Posterior cingulate gyrus (tissue), 11 donors: Measurements from ENCODE around the gene COL16A1.

Experiments
- DNase-seq, 10 donors: peaks; one replicate each; pipeline versions ENCODE4 v3.0.0 to v3.0.0-alpha.2; 2020 to 2021; ENCODE audit warnings: mixed read lengths in 3 of 10
- intact Hi-C: fragments of 100-400 bp; cut with DNase I; formaldehyde crosslinking; loops from one replicate; pipeline ENCODE4 v1.15.1; 2023

The COL16A1 gene

GRCh38 chr1:31637915-31638673 lies 65.7 kb downstream of the COL16A1 start:
- intact Hi-C loops, result no loop called here
- peak in 1 of 10 donors; percentile 5 for DNase-seq

GRCh38 chr1:31633117-31633516 lies 70.7 kb downstream of the COL16A1 start:
- DNase-seq, result peak in 1 of 10 donors; percentile 57
- intact Hi-C loops, result no loop called here

GRCh38 chr1:31632649-31633048 lies 71.2 kb downstream of the COL16A1 start:
- DNase-seq, result peak in 1 of 10 donors; percentile 12
- intact Hi-C loops, result no loop called here

GRCh38 chr1:31628931-31629556 lies 74.8 kb downstream of the COL16A1 start:
- DNase-seq, result peak in 1 of 10 donors; percentile 30
- intact Hi-C loops, result no loop called here

- peak in 4 of 10 donors; percentile 16 to 84 (median 32) for DNase-seq
- intact Hi-C loops, result no loop called here
Observed at GRCh38 chr1:31627930-31628559, 75.8 kb downstream of the COL16A1 start.

- DNase-seq, result peak in 2 of 10 donors; percentile 63 to 89
- intact Hi-C loops, result no loop called here
Observed at GRCh38 chr1:31627301-31627929, 76.4 kb downstream of the COL16A1 start.

- intact Hi-C loops, result no loop called here
- DNase-seq, result peak in 8 of 10 donors; percentile 41 to 91 (median 59)
Observed at GRCh38 chr1:31626223-31627207, 77.3 kb downstream of the COL16A1 start.

GRCh38 chr1:31625561-31626222 lies 78.1 kb downstream of the COL16A1 start:
- DNase-seq, result peak in 1 of 10 donors; percentile 20
- intact Hi-C loops, result no loop called here

- peak in 1 of 10 donors; percentile 61 for DNase-seq
- intact Hi-C loops, result no loop called here
Observed at GRCh38 chr1:31624731-31625514, 78.9 kb downstream of the COL16A1 start.

GRCh38 chr1:31624309-31624708 lies 79.5 kb downstream of the COL16A1 start:
- intact Hi-C loops, result no loop called here
- peak in 1 of 10 donors; percentile 43 for DNase-seq

- intact Hi-C loops, result no loop called here
- DNase-seq, result peak in 1 of 10 donors; percentile 62
Observed at GRCh38 chr1:31623365-31623764, 80.5 kb downstream of the COL16A1 start.

GRCh38 chr1:31621847-31622730 lies 81.7 kb downstream of the COL16A1 start:
- peak in 1 of 10 donors; percentile 86 for DNase-seq

GRCh38 chr1:31621498-31621820 lies 82.4 kb downstream of the COL16A1 start:
- intact Hi-C loops, result no loop called here

More at GRCh38 chr1:31621847-31622730, 81.7 kb downstream of the COL16A1 start:
- intact Hi-C loops, result no loop called here

GRCh38 chr1:31620631-31621497 lies 83.0 kb downstream of the COL16A1 start:
- intact Hi-C loops, result no loop called here
- DNase-seq, result no peak

More at GRCh38 chr1:31621498-31621820, 82.4 kb downstream of the COL16A1 start:
- DNase-seq, result no peak

GRCh38 chr1:31618916-31619846 lies 84.6 kb downstream of the COL16A1 start:
- DNase-seq, result no peak
- intact Hi-C loops, result loop anchor here (1.0 kb wide), 1 partner anchor 55 kb away; no protein-coding TSS in a partner anchor
